ENCODE results near the gene CHMP1A. TPM values are rescaled to one million over a fixed set of nuclear protein-coding genes. Genes with fewer than 3 reads are reported as not detected.
"Not testable (repeated sequence)": the region's sequence is repeated elsewhere in the genome, so short reads cannot be mapped to it uniquely, and the experiment has no call there.

The CHMP1A gene
- total RNA-seq, 4 donors from 2014 or later, result 53.4 to 105 (median 78.8) TPM

- H3K36me3 ChIP-seq, result peaks cover 0 to under 1% of the 10 kb centered on the region in 2 donors
- intact Hi-C loops (cut with DNase I; ENCODE audit: low total_unique reads), result no loop called here
- H3K27ac ChIP-seq, result no peak overlapping the region
- ATAC-seq (no peak), DNase-seq (no peak)
- H3K27me3 ChIP-seq, result no peaks in the 10 kb centered on the region
- H3K4me1 ChIP-seq, result no peaks in the 10 kb centered on the region
- TF ChIP-seq CTCF (IDR thresholded peaks at IDR 0.05 in 4 of 5, conservative IDR thresholded peaks at IDR 0.05 in 1 of 5) (no peak), POLR2A (IDR thresholded peaks at IDR 0.05) (no peak)
- in situ Hi-C loops (cut with MboI; ENCODE audit: low sequenced_read_pairs in 4 of 4), result no loop called here
- H3K4me3 ChIP-seq, result no peak overlapping the region
- no peaks in the 10 kb centered on the region for H3K9me3 ChIP-seq
Measured at GRCh38 chr16:89668790-89669158, 11.3 kb upstream of the CHMP1A start.

- ATAC-seq (no peak), DNase-seq (no peak)
- no peak overlapping the region for H3K4me3 ChIP-seq
- no peaks in the 10 kb centered on the region for H3K27me3 ChIP-seq
- H3K9me3 ChIP-seq, result no peaks in the 10 kb centered on the region
- in situ Hi-C loops (cut with MboI; ENCODE audit: low sequenced_read_pairs in 4 of 4) (no loop called here), intact Hi-C loops (cut with DNase I; ENCODE audit: low total_unique reads) (no loop called here)
- H3K27ac ChIP-seq, result no peak overlapping the region
- H3K4me1 ChIP-seq, result no peaks in the 10 kb centered on the region
- H3K36me3 ChIP-seq, result peaks cover 0 to 9% of the 10 kb centered on the region in 2 donors
- TF ChIP-seq CTCF (IDR thresholded peaks at IDR 0.05 in 4 of 5, conservative IDR thresholded peaks at IDR 0.05 in 1 of 5) (no peak), POLR2A (IDR thresholded peaks at IDR 0.05) (no peak)
Measured at GRCh38 chr16:89667633-89668032, 10.1 kb upstream of the CHMP1A start.

- intact Hi-C loops (cut with DNase I; ENCODE audit: low total_unique reads); H3K4me3 ChIP-seq; ATAC-seq; H3K9me3 ChIP-seq; DNase-seq; in situ Hi-C loops (cut with MboI; ENCODE audit: low sequenced_read_pairs in 4 of 4); H3K27ac ChIP-seq; H3K4me1 ChIP-seq; H3K36me3 ChIP-seq; H3K27me3 ChIP-seq: not testable (repeated sequence)
Measured at GRCh38 chr16:89667000-89667399, 9.5 kb upstream of the CHMP1A start.

- H3K4me1 ChIP-seq; intact Hi-C loops (cut with DNase I; ENCODE audit: low total_unique reads); DNase-seq; H3K36me3 ChIP-seq; in situ Hi-C loops (cut with MboI; ENCODE audit: low sequenced_read_pairs in 4 of 4); H3K9me3 ChIP-seq; H3K27ac ChIP-seq; H3K27me3 ChIP-seq; ATAC-seq; H3K4me3 ChIP-seq: not testable (repeated sequence)
Measured at GRCh38 chr16:89664238-89664637, 6.7 kb upstream of the CHMP1A start.

- Histone ChIP-seq H3K9me3 (no peaks in the 10 kb centered on the region), H3K4me1 (peaks cover 16 to 18% of the 10 kb centered on the region in 2 donors), H3K27me3 (no peaks in the 10 kb centered on the region), H3K4me3 (no peak overlapping the region), H3K36me3 (peaks cover 0 to 9% of the 10 kb centered on the region in 2 donors), H3K27ac (no peak overlapping the region)
- in situ Hi-C loops (cut with MboI; ENCODE audit: low sequenced_read_pairs in 4 of 4), result no loop called here
- intact Hi-C loops (cut with DNase I; ENCODE audit: low total_unique reads), result no loop called here
- DNase-seq, result no peak
- no peak for TF ChIP-seq POLR2A (IDR thresholded peaks at IDR 0.05)
- TF ChIP-seq CTCF (IDR thresholded peaks at IDR 0.05 in 4 of 5, conservative IDR thresholded peaks at IDR 0.05 in 1 of 5), result no peak
- no peak for ATAC-seq
Measured at GRCh38 chr16:89661215-89661614, 3.7 kb upstream of the CHMP1A start.

GRCh38 chr16:89660146-89660545 lies 2.6 kb upstream of the CHMP1A start:
- in situ Hi-C loops (cut with MboI; ENCODE audit: low sequenced_read_pairs in 4 of 4), result no loop called here
- ATAC-seq, result no peak
- peaks cover 18 to 19% of the 10 kb centered on the region in 2 donors for H3K4me1 ChIP-seq
- no peak for TF ChIP-seq CTCF (IDR thresholded peaks at IDR 0.05 in 4 of 5, conservative IDR thresholded peaks at IDR 0.05 in 1 of 5)
- TF ChIP-seq POLR2A (IDR thresholded peaks at IDR 0.05), result no peak
- peaks cover 0 to 9% of the 10 kb centered on the region in 2 donors for H3K36me3 ChIP-seq
- H3K27ac ChIP-seq, result no peak overlapping the region
- DNase-seq, result no peak
- no peaks in the 10 kb centered on the region for H3K9me3 ChIP-seq
- no peak overlapping the region for H3K4me3 ChIP-seq
- intact Hi-C loops (cut with DNase I; ENCODE audit: low total_unique reads), result no loop called here
- no peaks in the 10 kb centered on the region for H3K27me3 ChIP-seq

Measured in gastrocnemius medialis (tissue), 4 donors.